ENCODE data around the gene SMCO2.
A peak's percentile ranks its signal among the peaks of the same experiment; 100 is the strongest.

Gene SMCO2

DNA sequence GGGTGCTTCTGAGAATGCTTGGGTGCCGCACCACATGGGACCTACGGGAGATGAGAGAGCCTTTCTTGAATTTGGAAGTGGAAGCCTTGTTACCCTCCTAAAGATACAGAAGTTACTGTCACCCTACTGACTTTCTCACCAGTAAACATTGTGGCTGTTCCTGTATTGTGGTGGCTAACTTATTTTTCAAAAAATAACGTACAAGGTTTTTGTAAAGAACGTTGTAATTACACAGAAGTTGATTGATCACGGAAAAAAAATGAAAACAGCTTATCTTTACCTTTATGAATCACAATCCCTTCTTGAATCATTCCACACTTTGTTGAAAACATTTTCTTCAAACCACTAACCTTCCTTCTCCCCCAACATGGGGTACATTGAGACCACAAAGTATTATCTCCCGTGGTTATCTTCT, 55.5 kb downstream of the SMCO2 start:
- no peak for DNase-seq

DNA sequence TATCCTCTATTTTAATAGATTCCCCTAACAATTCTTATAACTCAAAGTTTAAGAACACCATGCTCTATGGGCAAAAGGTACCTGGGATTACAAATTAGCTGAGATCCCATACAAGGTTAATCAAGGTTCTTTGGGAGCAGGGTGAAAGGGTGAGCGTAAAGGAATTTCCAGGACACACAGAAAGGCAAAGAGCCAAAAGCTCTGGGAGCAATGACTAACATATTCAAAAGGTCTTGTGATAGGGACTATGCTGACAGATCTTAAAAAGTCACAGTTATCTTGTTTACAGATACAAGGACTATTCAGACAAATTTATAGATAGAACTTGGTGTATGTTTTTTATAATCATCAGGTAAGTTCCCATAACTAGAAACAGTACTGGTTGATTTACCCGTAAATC, 58.0 kb downstream of the SMCO2 start:
- DNase-seq = no peak

DNA sequence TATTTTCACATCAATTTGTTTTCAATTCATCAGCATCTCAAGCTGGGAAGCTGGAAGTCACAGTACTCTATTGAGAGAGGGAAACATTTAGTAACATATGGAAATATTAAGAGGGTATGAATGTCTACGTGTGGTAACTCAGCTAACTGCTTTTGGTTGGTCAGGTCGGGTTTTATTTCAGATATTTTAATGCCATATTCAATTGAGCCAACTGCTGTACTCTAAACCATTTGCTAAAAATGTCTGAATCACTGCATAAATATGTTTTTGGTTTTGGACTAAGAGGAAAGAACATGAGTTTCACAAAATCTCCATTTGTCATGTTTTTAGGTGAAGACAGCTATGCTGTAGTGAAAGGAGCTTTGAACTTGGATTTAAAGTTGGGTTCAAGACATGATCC, 58.6 kb downstream of the SMCO2 start:
- DNase-seq = no peak

DNA sequence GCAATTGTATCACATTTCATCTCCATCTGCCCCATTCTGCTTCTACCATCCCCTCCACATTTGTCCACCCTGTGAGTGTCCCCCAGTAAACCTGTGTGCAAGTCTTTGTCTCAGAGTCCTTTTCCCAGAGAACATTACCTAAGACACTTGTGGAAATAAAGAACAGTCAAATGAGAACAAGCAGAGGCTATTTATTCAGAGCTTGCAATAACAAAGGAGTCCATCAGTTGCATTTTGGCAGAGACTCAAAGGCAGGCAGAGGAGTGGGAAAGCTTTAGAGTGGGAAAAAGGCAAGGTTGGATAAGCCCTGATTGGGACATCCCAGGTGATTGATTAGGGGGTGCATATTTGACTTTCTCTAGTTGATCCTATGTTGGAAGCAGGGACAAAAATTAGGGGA, 59.2 kb downstream of the SMCO2 start:
- no peak for DNase-seq

DNA sequence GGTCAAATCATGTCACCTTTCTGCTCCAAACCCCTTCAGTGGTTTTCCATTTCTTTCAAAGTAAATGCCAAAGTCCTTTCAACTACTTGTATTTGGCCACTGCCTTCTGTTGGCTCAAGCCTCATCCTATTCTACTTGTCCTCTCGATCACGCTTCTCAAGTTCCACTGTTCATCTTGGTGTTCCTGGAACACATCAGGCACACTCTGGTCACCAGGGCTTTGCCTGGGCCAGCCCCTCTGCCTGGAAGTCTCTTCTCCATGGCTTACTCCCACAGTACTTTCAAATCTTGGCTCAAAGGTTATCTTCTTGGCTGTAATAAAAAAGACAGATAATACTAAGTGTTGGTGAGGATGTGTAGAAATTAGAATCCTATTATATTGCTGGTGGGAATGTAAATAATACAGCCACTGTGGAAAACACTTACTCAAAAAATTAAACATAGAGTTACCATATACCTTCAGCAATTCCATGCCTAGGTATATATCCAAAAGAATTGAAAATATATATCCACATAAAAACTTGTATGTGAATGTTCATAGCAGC, 60.2 kb downstream of the SMCO2 start:
- DNase-seq = no peak

DNA sequence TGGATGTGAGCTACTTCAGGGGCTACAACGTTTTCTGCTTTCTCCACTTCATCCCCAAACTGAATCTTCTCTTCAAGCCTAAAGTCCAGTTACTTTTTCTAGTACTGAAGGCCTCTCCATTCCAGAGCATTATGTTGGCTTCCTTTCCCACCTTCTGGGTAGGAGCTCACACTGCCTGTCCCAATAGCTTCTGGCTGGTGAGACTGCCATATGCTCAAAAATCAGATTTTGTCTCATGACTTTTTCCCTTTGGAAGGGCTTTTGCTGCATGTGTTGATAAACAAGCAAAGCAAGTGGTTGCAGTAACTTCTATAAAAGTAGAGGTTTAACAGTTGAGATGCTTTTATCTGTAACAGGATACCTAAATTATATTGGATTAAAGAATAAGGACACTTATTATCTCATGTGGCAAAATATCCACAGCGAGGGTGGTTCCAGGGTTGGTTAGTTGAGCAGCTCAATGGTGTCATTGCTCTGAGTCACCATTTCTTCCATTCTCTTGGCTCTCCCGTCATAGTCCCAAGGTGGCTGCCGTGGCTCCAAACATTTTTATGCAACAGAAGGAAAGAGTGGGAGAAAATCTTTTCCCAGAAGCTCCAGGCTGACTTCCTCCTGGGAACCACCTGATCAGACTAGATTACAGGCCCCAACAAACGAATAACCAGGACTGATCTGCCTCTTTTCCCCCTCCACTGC, 62.3 kb downstream of the SMCO2 start:
- DNase-seq = no peak

DNA sequence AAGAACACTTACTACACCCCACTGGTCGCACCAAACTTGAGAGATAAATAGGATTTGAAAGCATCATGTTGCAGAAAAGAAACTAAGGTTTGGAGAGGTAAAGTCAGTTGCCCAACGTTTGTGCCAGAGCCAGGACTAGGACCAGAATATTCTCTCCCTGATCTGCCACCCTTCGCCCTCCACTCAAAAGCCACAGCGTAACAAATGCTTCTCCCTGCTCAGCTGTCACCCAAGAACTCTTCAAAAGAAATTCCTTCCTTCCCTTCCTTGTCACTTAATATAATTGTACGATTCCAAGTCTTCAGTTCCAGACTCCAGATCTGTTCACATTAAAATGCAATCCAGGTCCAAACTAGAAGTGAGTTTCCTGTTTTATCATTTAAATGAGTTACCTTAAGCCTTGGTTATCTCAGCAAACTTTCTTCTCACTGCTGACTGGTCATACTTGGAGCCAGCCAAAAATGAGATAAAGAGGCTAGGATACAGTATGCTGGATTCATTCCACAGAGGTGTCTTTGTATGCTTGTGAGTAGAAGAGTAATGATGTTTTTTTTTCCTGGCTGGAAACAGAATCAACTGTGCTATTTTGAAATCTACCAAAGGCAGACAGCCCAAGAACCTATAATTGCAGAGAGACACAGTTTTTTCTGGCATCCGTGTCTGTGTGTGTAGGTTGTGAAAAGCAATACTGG, 64.6 kb downstream of the SMCO2 start:
- no peak for DNase-seq

DNA sequence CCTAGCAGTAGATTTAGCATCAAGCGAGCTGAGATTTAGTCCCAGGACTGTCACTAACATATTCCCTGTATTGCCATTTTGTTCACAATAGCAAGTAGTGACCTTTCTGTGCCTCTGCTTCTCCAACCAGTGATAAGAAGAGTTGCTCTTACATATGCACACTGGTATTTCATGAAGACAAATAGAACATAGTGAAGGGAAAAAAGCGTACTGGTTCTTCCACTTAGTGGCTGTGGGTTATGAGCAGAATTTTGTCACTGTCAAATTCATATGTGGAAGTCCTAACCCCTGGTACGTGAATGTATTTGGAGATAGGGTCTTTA, 65.1 kb downstream of the SMCO2 start:
- no peak for DNase-seq

DNA sequence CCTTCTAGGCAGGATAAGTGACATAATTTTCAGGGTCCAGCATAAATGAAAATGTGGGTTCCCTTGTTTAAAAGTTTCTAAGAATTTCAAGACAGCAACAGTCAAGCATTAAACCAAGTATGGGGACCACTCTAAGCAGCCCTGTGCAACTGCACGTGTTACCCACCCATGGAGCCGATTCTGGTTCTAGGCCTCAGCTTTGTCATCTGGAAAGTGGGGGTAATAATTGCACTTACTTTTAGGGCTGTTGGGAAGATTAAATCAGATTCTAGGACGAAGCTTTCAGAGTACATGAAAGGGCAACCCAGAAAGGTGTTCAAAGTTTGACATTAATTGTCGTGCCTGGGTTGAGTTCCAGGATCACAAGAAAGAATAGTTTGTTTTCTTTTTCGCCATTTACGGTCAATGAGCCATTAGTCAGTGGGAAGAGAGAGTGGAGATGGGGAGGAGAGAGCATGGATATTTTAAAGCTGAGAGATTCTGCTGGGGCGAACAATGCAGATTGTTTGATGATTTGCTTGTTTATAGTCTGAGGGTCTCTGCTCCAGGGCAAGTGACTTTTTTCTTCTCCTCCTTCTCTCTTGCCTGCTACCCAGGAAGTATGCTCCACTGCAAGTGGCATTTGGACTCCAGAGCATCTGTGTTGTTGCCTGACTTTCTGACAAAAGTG, 66.8 kb downstream of the SMCO2 start:
- DNase-seq = no peak

DNA sequence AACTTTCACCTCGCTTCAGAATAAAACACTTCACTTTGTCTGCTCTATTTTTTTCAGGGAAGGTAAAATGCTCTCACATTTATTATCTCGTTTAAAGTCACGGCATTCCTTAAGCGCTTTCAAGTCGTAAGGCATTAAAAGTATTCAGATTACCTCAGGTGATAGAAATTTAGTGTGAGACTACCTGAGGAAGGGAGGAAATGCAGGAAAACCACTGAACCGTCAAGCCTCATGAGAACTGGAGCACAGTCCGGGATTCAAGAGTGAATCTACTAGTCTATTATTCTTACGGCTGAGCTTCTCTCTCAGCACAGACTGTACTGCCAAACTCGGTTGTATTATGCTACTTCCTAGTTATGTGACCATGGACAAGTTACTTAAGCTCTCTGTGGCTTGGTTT, 69.1 kb downstream of the SMCO2 start:
- no peak for DNase-seq

DNA sequence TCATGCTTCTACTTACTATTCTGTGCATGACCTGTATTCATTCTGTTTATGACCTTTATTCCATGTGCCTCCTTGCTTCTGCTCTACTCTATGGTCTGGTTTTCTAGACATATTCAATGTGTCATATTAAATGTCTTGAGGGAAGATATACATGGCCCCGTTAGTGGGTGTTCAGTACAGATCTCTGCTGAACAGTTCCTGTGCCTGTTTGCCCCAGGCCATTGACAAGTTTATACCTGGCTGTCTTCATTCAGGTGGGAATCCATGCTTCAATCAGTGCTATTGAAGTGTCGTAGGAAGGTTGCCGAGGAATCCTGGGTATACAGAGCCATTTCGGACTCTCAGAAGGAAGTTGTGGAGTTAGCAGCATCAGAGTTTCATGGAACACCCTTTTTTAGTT, 70.1 kb downstream of the SMCO2 start:
- no peak for DNase-seq

DNA sequence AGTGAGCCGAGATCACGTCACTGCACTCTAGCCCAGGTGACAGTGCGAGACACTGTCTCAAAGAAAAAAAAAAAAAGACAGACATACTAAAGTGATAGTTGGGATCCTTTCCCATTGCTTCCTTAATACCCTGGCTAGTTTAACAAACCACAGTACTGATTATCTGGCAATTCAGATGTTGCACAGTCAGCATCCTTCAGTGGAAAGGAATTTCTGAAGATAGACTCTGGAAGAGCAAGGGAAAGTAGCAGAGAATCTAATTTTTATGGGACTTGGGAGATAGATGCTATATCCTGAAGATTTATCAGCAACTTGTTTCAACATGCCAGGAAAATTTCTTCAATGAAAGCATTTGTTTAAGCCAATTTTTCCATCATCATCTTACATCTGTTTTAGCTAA, 71.0 kb downstream of the SMCO2 start:
- no peak for DNase-seq

DNA sequence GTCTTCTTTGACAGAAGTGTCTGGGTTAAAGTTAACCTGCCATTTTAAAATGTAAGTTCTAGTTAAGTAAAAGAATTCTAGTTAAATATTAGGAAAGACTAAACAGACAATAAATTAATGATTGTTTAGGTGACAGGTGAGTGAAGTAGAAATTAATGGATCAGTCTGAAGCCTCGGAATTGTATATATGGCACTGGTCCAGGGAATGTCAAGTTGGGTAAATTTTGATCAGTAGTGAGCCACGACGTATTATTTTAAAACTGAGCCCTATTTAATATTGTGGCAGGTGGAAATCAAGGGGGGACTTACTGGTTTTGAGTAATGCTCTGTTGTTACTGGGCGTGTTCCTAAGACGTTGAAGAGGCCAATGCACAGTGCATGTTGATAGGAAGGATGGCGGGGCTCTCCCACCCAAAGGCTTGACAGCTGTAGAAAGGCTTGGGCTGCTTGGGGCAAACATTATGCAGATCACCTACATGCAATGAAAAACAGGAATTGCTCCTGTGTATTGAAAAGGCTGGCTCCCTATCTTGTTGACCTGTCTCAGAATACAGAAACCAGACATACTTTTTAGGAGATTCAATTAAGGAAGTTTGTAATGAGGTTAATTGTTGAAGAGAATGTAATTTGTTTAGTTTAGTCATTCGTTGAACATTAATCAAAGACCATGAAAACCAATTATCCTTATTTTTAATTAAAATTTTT, 71.6 kb downstream of the SMCO2 start:
- no peak for DNase-seq

DNA sequence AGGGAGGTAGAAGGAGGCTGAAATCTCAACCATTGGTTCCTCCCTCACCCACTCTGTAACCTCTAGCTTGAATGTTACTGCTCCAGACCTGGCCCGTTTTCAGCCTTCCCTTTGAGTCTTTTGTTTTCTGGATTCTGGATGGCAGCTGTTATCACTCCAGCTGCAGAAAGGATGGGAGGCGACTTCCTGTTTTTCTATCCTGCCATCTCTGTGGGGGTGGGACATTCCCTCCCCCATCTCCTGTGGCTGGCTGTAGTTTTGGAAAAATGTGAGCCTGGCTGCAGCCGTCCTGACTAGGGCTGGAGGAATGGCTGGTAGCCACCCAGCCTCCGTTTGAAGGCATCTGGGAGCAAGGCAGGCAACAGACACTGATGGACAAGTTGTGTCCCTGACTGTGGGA, 74.5 kb downstream of the SMCO2 start:
- DNase-seq = no peak

DNA sequence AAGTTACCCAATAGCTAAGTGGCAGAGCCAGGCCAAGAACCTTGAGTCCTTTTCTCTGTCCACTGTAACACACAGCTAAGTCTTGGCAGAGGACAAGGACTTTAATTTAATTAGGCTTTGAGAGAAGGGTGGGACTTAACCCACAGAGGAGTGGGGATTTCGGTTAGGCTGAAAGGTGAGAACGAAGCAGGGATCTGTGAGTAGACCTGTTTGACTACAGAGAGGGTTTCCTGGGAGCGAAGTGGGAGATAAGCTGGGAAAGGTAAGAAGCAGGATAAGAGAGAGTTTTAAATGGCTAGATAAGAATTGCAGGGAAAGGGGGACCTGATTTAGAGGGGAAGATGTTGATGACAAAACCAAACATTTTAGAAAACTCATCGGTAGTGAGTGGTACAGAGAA, 75.4 kb downstream of the SMCO2 start:
- DNase-seq = no peak

DNA sequence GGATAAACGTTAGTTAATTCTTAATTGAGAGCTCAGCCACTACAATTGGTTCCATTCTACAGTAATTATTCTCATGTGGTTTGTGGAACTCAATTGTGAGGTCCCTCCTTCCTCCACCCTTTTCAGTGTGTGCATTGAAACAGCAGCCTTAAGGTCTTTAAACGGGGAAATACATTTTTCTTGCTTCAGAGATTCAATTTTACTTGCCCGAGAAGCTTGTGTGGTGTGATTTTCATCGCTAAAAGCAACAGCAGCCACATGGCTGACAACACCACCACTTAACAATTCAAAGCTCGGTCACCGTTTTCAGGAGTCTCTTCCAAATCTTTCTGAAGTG, 76.7 kb downstream of the SMCO2 start:
- DNase-seq = peak; percentile 4

DNA sequence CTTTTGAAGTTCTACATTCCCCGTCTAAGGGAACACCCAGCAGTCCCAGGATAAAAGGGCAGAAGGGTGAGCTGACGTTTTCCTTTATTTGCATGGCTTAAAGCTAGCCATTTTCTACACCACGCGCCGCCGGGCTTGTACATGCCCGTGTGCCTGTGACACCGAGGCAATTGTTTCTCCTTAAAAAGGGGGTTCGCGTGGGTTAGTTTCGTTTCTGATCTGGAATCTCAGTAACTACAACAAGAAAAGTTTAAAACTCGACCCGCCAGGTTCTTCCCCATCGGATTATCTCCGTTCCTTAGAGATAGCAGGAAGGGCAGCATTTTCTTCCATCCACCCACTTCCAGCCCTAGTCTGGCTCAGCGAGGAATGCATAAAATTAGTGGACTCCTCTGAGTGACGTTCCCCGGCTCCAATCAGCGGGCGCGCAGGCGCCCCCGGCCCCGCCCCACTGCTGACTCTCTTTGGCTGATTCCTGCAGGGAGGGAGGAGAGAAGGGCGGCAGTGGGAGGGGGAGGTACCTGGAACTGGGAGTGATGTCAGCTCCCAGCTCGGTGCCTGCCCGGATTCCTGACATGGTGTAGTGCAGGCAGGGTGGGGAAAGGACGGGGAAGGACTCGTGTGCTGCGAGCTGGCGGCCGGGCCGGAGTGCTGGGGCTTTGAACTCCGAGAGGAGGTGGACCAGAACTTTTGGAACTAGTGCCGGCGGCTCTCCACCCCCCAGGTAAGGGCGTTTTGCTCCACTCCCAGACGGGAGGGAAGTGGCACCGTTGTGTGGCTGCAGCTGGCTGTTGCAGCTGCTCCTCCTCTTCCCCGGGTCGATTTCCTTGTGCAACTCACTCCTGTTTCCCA, 77.3 kb downstream of the SMCO2 start, which contains the start of gene PPFIBP1:
Gene PPFIBP1 (plus strand): TSS at position 565 of the 852 bp plus-strand sequence. CDS start 109,191 bp downstream, outside the sequence.
- peak; percentile 95 for DNase-seq

DNA sequence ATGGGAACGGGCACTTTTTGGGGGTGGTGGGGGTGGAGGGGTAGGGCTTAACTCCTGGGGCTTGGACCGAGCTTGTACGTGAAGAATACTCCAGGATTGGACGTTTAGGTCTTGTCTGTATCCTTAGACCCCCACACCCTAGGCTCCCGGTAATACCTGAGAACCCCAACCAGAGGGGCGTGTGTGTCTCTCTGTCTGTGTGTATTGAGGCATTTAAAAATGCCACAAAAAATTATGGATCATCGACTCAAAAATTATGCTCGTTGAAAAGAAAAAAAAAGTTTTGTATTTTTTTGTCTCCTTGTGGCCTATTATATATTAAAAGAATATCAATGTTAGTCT, 77.9 kb downstream of the SMCO2 start:
- no peak for DNase-seq

DNA sequence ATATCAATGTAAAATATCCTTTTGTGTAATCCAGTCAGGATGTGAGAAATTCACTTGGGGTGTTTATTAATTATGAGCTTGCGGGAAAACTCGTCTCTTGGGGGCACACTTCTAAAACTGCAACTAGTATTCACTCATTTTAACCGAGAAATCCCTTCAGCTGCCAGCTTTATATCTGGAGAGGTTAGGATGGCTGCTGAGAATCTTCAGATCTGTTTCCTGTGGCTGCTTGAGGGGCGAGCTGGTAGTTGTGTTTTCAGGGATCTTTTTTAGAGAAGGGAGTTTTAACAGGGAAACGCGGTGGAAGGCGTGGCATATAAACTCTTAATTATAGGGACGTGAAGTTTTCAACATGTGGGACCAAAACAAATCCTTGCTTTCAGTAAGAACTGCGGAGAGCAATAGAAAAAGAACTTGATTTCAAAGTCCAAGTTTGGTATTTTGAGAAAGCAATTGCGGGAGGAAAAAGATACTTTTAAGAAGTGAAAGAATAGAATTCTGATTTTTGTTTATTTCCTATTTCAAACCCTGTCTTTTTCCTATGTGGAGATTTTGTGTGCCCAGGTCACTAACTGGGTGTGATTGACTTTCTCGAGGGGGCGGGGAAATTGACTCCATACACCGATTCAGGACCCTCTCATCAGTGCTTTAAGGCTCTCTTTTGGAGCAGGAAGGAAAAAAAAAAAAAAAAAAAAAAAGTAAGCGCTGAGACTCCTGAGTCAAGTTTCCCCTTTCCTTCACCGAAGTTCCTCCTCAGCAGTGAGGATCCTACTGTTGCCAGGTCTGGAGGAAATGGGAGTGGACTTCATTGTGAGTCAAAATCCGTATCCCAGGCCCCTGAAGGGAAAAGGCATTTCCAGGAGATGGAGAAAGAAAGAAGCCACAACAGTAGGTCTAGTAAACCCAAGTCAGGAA, 78.6 kb downstream of the SMCO2 start:
- DNase-seq = peak; percentile 5

DNA sequence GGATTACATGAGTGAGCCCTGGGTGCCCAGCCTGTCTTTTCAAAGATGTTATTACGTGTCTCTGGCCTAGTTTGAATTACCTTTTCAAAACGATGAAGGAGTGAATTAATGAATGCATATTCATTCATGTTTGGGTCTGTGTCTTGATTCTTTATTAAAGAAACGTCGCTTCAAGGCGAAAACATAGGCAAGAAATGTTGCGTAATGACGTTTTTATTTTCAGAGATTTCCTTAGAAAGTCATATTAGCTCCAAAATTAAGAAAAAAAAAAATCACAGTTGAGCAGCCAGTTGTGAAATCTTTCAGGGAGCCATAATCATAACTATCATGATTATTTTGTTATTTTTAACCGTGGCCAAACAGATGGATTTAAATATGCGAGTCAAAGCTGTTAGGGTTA, 81.0 kb downstream of the SMCO2 start:
- no peak for DNase-seq

DNA sequence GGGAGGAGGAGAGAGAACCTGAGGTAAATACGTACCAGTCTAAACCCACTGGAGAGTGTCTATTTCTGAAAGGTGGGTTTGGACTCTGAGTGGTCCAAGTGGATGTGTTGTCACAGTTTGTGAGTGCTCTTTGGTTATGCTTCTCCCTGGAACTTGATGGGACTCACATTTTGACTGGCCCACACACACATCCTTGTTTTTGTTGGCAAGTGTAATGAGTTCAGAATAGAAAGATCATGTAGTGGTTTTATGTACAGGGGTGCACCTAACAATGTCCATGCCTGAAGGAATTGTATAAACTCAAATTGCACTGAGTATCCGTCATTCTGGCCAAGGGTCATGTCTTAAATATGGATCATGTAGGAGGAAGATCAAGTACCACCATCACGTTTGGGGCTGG, 82.3 kb downstream of the SMCO2 start:
- no peak for DNase-seq
